ENCODE measurements around the gene RALBP1. TPM values are rescaled to one million over a fixed set of nuclear protein-coding genes. Genes with fewer than 3 reads are reported as not detected.

Gene RALBP1
- total RNA-seq (2022; extraction: Qiagen RNA extraction; ENCODE audit: low read depth) = 24.6 to 33.3 TPM (median 30.9 TPM) in 5 replicates

GRCh38 chr18:9474983-9475642 is at the start of gene RALBP1:
Gene RALBP1 (plus strand): TSS chr18:9475513. CDS start chr18:9513046, 37,533 bp downstream.

Other genes starting within 250 kb of the RALBP1 start
- 14.7 to 21.3 TPM (median 19.2 TPM) in 5 replicates for gene TWSG1, start 140.7 kb upstream of the RALBP1 start, total RNA-seq (2022; extraction: Qiagen RNA extraction; ENCODE audit: low read depth)
- gene PPP4R1, start 139.0 kb downstream of the RALBP1 start, total RNA-seq (2022; extraction: Qiagen RNA extraction; ENCODE audit: low read depth) = 39.2 to 49.2 TPM (median 42.7 TPM) in 5 replicates
- gene RAB31, start 232.8 kb downstream of the RALBP1 start, total RNA-seq (2022; extraction: Qiagen RNA extraction; ENCODE audit: low read depth) = 25.5 to 35.5 TPM (median 32.2 TPM) in 5 replicates